HG02870 (cell line): ENCODE data around the gene ARL6IP5.

Experiments
- ATAC-seq: cut with Tn5 transposase; IDR thresholded peaks from one replicate; pipeline ENCODE4 v1.9.1; 2021; ENCODE audit warnings: mild to moderate bottlenecking, moderate library complexity; ENCODE audit not compliant: unreplicated experiment

ARL6IP5 gene, protein sequence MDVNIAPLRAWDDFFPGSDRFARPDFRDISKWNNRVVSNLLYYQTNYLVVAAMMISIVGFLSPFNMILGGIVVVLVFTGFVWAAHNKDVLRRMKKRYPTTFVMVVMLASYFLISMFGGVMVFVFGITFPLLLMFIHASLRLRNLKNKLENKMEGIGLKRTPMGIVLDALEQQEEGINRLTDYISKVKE

DNA sequence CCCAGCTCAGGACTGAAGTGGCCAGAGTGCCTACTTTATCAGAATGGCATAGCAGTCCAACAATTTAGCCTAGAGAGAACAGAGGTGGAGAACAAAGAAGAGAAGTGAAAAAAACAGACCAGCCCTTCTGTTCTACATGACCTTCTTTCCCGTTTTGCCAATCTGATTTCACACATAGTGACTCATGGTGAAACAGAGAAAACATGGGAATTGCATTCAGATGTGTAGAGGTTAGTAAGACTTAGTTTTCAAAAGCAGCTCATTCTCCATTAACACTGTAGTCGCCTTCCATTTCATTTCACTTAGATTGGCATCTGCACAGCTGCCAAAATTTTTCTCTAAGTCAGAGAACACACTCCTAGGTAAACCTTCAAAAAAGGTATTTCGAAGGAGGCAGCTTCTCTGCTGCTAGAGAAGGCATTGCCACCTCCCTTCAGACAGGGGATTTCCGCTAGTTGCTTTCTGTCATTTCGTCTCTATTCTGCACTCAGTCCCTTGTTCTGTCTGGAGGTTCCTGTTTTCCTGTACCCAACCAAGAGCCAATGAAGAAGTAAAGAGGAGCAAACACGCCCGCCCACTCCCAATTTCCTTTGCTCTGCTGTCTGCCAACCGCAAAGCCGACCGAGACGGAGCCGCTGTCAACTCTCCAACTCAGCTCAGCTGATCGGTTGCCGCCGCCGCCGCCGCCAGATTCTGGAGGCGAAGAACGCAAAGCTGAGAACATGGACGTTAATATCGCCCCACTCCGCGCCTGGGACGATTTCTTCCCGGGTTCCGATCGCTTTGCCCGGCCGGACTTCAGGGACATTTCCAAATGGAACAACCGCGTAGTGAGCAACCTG, at the start of gene ARL6IP5:
TSS of gene ARL6IP5 (plus strand) at position 612 of the 842 bp plus-strand sequence. CDS start at position 723, 111 bp downstream.
- peak; percentile 45 for ATAC-seq

DNA sequence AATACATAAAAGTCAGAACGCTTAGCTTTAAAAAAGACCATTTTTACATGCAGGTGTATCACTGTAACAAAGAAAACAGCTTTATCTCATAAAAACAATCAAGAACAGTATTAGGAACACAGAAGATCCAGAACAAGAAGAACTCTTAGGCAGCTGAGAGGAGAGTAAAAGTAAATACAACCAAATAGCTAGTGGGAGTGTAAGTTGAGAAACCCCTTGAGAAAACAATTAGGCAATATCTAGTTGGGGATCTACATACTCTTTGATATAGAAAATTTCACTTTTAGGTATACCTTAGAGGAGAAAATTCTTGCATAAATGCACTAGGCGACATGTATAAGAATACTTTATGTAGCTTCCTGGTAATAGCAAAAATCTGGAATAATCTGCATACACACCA, 40.1 kb upstream of the ARL6IP5 start:
- ATAC-seq = no peak

DNA sequence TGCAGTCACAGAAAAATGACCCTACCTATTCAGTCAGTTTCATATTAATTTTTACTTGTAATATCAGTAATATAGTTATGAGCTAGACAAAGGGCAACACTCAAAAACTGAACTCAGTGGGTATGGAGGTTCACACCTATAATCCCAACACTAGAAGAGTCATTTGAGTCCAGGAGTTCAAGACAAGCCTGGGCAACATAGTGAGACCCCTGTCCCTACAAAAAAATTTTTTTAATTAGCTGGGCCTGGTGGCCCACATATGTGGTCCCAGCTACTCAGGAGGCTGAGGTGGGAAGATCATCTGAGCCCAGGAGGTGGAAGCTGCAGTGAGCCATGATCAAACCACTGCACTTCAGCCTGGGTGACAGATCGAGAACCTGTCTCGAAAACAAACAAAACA, 35.7 kb upstream of the ARL6IP5 start:
- ATAC-seq = no peak

DNA sequence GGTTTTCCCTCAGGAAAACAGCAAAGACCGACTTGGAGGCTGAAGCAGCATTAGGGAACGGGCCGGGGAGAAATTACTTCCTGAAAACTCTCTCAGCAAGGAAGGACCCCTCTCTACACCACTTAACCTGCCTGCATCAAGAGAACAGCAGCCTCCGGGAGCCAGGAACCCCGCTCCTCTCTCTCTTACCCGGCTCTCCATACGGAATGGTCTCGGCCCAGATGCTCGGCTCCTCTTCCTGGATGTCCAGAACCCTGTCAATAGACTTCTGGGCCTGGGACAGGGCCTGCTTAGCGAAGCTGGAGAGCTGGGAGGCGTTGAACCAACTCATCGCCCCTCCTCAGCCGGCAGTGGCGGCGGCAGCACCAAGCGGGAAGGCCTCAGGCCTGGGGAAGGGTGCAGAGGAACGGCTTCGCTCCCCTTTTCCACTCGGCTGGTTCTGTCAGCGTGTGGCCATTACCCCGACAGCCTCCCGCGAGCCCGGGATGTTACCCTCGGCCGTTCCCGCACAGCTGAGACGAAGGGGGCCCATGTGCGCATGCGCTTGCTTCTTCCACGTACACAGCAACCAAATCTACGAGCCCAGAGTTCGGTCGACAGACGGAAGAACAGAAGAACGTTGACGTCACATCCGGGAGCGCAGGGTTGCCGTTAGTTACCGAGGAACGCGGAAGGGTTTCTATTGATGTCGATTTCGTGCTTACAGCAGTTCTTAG, 32.8 kb upstream of the ARL6IP5 start, which contains the start of gene TMF1:
TSS of gene TMF1 (minus strand) at position 578 of the 716 bp plus-strand sequence. CDS start at position 331, 247 bp downstream.
- ATAC-seq = peak; percentile 96

DNA sequence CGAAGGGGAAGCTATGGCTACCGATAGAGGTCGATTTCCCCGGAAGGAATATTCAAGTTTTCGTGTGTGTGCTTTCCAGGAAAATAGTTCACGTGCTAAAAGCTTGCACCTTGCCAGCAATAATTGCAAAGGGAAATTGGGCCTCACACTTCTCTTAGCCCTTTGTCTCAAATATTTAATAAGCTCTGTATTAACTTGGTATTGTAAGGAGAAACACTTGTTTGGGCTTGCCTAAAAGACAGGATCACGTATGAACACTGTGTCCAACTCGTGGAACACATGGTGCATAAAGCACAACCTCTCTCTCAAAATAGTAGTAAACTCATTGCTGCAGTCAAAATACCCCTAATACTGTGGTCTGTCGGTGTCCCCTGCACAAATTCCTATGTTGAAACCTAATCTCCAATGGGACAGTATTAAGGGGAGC, 32.3 kb upstream of the ARL6IP5 start:
- peak; percentile 6 for ATAC-seq

DNA sequence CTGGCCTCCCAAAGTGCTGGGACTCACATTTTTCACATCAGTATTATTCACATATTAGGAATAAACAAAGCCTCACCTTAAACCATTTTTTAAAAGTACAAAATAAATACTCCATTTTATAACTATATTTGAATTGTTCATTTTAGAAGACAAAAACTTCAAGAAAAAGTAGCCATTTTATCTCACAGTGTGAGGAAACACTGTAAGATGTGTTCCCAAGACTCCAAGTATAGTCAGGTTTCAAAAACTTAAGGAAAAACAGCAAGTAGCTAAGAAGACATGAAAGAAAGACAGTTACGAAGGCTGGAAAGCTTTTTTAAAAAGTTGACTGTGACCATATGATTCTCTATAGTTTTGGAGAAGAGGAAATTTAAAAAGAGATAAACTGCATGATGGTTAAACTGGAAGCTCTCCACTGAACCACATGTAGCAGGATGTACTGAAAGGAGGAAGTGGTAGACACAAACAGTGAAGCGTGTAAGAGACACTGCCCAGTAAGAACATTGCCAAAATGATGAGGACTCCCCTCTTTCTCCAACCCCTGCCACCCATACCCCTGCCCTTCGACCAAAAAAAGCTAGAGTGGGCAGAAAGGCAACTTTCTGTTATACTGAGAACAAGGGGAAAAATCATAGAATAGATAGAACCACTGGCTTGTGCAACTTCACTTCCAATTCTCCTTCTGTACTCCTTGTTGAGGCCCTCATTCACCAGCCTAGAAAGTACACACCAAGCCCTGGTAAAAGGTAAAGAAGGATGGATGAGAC, 26.4 kb upstream of the ARL6IP5 start:
- peak; percentile 96 for ATAC-seq

DNA sequence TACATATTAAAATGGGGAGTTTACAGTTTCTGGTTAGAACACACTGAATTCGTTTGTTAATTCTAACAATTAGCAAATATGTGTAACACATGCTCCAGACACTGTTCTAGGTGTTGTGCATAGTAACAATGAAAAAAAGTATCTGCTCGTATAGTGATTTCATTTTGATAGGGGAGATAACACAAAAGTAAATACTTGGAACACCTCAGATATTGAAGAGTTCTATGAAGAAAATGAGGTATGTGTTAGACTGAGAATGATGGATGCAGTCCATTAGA, 25.9 kb upstream of the ARL6IP5 start:
- no peak for ATAC-seq

DNA sequence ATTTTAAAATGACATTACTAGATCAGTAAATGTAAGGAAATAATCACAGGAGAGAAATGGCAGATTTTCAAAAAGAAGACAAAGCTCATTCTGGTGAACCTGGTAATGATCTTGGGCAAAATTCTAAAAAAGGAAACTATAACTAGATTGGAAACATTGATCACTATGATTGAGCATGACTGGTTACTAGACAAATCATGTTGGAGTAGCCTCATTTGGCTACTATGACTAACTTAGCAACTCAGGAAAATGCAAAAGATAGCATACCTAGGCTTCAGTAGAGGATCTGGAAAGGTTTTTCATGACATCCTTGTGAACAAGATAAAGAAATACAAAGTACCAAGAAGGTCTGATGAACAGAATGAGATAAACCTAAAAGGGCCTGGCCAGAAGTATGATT, 25.0 kb upstream of the ARL6IP5 start:
- ATAC-seq = no peak

DNA sequence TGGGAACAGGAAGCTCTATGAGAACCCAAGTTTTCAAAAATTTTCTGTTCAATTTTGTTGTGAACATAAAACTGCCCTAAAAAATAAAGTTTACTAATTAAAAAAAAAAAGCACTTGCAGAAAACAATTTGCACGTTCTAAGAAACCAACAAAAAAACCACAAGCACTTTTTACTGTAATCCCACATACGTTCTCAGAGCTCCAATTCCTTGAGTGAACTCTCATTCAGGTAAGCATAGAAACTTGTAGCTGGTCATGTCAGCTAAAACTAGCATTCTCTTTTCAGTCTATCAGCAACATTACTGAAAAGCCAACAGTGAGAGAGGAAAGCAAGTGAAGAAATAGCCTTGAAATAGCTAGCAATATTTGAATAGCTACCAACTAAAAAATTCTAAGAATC, 21.1 kb upstream of the ARL6IP5 start:
- no peak for ATAC-seq

DNA sequence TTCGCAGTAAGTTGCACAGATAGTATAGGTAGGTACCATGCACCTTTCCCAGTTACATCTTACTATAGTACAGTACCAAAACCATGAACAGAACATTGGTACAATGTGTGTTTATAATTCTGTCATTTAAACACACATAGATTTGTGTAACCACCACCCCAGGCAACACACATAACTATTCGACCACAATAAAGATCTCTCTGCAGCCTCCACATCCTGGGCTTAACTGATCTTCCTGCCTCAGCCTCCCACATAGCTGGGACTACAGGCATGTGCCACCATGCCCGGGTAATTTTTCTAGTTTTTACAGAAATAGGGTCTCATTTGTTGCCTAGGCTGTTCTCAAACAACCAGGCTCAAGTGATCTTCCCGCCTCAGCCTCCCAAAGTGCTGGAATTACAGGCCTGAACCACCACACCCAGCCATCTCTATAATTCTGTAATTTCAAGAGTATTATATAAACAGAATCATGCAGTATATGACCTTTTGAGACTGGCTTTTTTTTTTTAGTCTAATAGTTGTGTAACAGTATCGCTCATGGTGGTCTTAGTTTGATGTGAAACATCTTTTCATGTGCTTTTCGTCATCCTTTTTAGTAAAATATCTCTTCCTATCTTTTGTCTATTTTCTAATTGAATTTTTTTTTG, 19.3 kb upstream of the ARL6IP5 start:
- ATAC-seq = no peak

DNA sequence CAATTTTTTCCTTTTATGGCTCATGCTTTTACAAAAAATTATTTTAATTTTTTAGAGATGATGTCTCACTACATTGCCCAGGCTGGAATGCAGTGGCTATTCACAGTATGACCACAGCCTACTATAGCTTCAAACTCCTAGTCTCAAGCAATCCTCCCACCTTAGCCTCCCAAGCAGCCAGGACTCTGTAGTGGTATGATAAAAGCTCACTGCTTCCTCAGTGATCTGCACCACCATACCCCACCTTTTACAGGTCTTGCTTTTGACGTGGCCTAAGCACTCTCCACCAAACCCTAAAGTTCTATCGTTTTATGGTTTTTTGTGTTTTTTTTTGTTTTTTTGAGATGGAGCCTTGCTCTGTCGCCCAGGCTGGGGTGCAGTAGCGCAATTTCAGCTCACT, 18.6 kb upstream of the ARL6IP5 start:
- ATAC-seq = no peak

DNA sequence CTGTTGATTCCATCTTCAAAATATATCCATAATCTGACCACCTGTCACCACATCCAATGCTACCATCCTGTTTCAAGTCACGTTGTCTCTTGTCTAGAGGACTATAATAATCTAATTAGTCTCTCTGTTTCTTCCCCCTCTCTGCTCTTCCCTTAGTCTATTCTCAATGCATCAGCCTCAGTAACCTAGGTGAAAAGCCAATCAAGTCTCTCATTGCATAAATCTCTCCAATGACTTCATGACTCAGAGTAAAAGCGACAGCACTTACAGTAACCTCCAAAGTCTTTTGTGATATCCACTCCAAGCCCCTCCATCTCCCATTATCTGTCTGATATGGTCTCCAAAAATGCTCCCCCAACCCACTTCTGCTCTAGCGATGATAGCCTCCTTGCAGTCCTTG, 11.8 kb upstream of the ARL6IP5 start:
- ATAC-seq = no peak

DNA sequence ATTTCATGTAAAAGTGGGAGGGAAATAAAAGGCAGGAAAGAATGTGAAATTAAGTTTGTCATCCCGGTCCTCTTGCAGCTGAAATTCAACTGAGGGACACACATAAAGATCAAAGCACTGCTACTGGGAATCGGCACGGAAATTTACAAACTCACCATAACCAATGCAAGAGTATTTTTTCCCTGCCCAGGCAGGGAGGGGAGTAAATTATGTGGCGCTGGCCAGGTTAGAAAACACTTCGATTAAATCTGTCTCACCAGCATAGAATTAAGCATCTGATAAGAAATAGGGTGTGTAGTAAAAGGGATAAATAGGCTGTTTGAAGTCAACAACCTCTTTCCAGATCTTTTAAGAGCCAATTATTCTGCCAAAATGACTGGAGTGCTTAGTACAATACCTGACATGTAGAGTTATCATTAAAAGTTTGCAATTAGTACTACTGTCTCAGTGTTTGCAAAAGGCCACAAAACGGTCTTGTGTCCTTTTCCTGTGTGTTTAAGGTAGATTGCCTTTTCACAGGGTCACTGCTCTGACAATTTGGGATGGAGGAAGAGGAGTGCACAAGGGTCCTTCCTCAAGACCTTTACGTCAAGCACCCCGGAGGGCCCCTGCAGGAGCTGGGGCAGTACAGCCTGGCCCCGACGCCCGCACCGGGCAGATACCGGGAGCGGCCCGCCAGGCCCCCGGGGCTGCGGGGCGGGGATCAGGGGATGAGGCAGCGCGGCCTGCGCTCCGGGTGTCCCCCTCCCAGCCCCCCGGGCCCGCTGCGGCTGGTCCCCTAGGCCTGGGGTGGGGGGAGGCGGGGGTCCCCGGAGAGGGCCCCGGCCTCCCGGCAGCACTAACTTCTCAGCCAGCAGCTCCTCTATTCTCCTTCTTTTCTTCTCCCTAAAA, 5.2 kb upstream of the ARL6IP5 start:
- ATAC-seq = no peak

DNA sequence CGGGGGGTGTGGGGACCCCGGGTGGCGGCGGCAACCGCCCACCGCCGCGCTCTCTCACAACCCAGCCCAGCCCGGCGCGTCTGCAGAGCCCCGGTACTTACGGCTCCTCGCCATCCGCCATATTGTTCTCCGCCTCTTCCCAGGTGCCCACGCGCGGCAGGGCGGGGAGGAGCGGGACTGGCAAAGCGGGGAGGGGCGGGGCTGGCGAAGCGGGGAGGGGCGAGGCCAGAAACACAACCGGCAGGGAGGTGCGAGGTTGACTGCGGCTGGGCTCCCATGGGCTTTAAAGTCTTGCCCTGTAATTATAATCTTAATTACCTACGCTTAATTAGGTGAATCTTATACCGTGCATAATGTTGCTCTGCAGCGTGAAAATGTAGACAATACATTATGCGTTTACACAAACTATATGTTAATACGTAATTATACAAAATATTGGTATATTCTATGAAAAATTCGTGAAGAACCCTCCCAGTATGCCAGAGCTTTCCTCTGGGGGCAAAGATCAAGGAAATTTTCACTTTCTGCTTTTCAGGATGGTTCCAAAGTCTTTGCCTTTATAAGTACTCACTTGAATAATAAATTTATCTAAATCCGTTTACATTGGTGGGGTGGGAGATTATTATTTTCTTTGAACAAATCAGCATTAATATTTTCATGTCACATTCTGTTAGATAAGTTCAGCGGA, 4.4 kb upstream of the ARL6IP5 start, which contains the start of gene UBA3:
TSS of gene UBA3 (minus strand) at position 133 of the 688 bp plus-strand sequence. CDS start at position 121, 12 bp downstream.
- peak; percentile 32 for ATAC-seq

DNA sequence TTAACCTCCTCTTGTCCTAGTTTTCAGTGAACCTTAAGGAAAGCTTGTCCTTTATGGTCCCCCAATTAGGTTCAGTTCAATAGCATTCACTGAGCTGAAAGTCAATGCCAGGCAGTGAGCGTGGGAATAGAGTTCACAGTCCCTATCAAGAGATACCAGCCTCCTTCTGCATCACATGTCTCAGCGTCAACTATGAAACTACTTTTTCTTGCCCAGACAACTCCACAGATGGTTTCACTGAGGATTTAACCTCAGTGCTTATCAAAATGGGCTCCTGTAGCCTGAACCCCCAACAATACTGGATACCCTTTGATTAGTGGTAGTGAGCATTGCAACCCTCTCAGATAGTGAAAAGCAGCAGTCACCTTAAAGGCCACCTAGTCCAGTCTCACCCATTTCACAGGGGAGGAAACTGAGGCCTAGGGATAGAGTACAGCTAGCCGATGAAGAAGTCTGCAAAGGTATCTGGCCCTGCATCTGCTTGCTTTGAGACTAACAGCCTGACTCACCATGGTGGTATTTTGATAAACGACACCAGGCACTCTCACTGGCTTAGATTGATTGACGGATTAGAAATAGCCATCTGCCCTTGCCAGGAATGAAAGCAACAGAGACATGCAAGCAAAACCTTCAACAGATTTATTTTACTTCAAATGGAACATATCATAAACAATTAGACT, 3.0 kb upstream of the ARL6IP5 start:
- no peak for ATAC-seq

DNA sequence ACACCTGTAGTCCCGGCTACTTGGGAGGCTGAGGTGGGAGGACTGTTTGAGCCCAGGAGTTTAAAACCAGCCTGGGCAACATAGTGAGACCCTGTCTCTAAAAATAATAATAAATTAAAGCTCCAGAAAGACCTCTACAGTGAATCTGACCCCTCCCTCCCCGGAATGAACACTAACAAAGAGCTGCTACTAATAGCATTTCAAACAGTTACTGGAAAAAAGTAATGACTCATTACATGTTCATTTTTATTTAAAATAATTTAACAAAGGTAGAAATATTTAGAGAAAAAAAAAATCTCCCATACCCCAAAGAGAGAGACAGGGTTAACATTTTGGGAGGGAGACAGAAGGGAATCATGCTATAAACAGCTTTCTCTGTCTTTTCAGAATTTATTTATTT, 2.4 kb upstream of the ARL6IP5 start:
- no peak for ATAC-seq

DNA sequence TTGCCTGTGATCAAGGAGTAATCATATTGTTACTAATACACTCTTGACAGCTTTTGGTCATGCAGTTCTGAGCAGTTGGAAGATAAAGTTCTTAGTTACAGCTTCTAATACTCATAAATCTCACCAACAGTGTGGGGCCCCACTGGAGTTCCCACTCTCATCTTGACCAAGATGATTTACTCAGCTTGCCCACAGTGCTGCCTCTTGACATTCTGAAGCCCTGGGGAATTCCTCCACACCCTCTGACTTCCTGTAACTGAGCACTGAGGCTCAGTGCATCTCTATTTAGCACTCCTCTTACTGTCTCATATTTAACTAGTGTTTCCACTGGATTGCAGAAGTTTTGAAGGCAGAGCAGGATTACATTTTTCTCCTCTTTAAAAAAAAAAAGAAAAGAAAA, 1.9 kb upstream of the ARL6IP5 start:
- peak; percentile 58 for ATAC-seq

DNA sequence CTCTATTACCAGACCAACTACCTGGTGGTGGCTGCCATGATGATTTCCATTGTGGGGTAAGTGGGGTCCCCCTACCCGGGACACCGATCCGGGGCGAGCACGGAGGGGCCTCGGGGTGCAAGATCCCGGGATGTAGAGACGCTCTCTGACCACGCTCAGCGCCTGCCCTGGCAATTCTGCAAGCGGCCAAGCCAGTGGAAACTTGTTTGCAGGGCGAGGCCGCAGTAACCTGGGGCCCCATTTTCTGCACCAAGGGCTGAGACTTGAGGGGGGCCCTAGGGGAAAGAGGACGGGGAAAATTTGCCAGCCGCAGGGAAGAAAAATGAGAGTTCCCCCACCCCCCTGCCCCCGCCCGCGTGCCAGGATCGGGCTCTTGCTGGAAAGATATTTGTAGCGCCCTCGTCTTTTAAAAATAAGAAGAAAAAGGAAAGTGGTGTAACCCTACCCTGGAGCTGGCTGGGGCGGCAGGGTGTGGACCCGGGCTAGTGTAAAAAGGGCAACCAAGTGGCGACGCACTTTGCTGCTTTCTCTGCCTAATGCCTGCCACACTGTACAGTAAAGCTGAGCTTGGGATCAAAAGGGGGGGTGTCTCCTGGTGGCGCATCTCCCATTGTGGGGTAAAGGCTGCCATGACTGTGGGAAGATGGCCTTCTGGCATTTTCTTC, 563 bp downstream of the ARL6IP5 start:
- no peak for ATAC-seq
